COLO668 (cell line): ENCODE data around the gene SIAH1.
"Not testable (repeated sequence)": the region's sequence is repeated elsewhere in the genome, so short reads cannot be mapped to it uniquely, and the experiment has no call there.

Experiments
- DNase-seq: peaks from one replicate; lab custom pipeline; 2025; ENCODE audit not compliant: unreplicated experiment; lab: John Stamatoyannopoulos, UW

The SIAH1 gene

DNA sequence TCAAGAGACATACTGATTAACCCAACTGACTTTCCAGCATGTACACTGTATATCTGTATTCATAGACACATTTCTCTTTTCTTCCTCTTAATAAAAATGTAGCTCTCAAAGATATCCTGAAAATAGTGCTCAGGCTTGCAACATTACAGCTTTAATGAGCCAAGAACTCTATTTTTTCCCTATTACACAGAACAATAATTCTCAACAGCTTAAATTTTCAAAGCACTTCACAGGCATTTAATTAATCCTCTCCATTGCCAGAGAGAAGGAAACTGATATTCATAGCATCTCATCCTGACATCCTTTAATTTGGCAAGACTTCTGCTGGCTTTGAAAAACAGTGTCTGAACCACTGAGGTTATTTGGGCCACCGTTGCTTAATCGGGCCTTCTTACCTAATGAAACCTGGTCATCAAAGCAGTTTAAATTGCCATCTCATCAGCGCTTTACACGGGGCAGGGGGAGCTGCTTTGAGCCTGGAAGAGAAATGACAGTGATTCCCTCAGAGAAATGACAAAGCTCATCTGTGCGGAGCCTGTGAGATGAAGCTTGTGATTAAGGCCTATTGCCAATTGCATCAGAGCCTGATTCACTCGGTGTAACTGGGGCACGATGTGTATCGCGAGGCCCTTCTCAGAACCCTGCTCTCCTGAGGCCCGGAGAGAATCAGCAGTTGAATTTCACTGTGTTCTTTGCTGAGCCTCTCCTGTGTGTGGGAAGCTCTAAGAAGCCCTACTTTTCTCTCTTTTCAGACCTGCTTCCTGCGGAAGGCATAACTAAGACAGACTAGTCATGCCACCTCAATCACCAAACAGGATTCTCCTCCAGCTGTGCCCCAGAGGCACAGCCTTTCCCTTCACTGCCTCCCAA is 8.5 kb upstream of the SIAH1 start:
- DNase-seq = no peak

DNA sequence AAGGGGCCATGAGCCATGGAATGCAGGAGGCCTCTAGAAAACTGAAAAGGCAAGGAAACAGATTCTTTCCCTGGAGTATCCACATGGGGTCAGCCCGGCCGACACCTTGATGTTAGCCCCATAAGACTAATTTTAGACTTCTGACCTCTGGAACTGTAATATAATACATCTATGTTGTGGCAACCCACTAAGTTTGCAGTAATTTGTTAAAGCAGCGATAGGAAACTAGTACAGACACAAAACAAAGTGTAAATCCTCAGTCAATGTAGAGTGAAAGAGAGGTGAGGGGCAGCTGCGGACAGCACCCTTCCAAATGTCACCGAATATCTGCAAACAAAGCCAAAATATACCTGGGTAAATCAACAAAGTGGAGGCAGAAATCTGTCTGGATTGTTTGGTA is 7.2 kb upstream of the SIAH1 start:
- DNase-seq = no peak

DNA sequence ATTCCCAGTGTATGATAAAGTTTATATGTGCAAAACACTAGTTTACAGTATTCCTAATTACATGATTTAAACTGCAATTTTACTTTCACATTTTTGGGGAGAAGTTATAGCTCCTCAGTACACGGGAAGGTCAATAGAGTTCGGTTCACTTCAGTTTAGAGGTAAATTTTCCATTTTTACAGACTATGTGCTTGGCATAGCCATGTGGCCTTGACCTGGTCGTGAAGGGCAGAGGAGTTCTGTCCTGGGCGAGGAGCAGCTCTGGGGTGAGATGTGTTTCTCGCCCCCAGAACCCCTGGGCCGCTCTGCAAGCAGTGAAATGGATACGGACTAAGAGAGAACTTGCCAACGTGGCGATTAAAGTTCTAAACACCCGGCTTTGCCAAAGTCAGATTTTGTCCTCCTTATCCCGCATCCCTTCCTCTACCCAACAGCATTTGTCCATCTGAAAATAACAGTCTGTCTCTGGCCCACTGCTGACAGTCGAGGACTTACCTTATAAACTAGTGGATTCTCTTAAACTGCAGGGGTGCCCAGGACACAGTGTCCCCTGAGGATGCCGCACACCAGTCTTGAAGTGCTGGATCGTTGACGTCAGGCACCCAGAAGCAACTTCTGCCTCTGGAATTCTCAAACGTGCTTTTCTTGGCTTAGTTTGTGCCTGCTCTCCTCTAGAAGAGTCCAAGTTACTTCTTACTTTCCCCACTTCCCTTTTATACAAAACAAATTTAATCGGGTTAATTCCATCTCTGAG is 1.5 kb upstream of the SIAH1 start:
- no peak for DNase-seq

GRCh38 chr16:48384520-48385252 is 527 bp downstream of the SIAH1 start:
- peak; percentile 78 for DNase-seq

DNA sequence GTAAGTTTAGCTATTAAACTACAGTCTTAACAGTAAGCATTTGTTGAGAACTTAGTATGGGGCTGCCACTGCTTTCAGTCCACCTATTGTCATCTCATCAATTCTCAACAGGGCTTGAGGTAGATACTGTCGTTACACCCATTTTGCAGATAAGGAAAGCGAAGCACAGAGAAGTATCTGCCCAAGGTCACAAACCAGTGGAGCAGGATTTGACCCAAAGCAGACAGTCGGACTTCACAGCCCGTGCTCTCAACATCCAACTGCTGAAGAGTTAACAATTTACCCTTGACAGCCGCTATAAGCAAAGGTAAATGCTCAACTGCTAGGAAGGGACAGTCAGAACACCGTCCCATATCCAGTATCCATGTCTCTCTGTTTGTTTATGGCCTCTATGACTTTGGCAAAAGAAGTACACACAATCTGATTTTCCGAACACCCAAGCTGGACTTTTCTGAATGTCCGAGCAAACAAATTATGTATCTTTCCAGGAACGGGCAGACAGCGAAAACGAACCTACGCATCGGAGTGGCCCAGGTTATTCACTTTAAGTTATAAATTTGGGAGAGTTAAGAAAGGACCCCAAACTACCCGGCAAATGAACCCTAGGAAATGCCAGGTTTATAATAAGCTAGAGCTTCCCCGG is 1.2 kb downstream of the SIAH1 start:
- no peak for DNase-seq

DNA sequence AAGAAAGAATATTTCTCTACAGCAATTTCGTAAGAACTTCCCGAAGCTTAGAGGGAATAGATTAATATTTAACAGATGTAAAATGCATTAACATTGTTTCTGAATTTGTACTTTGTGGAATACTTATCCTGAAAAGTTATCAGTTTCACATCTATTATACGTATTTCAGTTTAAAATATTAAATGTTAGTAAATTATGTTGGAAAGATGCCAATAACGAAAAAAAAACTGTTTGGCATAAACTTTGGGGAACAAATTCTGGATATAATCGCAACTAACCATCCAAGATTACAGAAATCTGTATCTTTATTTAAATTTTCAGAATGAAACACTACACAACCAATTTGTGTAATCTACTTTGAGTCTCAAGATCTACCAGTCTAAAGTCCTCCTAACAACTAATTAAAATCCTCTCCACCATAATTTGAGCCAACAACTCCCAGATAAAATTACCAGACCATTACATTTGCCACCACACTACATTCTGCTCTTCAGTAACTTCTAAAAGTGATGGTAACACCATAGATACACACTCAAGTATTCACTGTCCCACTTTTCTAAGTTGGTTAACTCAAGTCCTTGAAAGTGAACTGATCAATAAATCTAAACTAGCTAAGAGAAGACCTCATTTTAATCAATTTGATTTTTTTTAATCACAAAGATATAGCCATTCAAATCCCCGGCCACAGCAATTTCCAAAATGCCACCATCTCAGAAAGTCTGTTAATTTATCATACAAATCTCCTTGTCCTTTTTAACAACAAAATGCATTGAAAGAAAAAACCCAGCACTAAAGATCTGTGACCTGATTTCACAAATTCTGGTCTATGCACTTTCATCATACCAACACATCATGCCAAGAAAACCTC is 2.0 kb downstream of the SIAH1 start:
- no peak for DNase-seq

- no peak for DNase-seq
Observed at GRCh38 chr16:48382131-48382530, 3.1 kb downstream of the SIAH1 start.

GRCh38 chr16:48381201-48381600 is 4.0 kb downstream of the SIAH1 start:
- DNase-seq = no peak

GRCh38 chr16:48378836-48379235 is 6.4 kb downstream of the SIAH1 start:
- DNase-seq = no peak

DNA sequence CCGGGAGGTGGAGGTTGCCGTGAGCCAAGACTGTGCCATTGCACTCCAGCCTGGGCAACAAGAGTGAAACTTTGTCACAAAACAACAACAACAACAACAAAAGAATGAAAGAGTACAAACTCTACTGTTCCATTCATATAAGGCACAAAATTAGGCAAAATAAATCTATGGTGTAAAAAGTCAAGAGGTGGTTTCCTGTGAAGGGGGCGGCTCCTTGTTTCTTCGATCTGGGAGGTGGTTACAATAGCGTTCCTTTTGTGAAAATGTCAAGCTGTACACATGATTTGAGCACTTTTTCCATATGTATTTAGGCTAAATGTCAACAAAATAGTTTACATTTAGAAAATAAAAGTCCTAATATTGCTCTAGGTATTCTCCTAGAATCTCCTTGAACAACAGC is 6.9 kb downstream of the SIAH1 start:
- no peak for DNase-seq

DNA sequence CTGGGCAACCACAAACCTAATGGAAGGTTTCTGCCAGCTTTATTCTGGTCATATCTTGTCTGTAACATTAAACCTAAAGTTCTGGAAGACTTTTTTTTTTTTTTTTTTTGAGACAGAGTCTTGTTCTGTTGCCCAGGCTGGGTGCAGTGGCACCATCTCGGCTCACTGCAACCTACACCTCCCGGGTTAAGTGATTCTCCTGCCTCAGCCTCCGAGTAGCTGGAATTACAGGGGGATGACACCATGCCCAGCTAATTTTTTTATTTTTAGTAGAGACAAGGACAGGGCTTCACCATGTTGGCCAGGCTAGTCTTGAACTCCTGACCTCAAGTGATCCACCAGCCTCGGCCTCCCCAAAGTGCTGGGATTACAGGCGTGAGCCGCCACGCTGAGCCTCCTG is 7.9 kb downstream of the SIAH1 start:
- not testable (repeated sequence) for DNase-seq

DNA sequence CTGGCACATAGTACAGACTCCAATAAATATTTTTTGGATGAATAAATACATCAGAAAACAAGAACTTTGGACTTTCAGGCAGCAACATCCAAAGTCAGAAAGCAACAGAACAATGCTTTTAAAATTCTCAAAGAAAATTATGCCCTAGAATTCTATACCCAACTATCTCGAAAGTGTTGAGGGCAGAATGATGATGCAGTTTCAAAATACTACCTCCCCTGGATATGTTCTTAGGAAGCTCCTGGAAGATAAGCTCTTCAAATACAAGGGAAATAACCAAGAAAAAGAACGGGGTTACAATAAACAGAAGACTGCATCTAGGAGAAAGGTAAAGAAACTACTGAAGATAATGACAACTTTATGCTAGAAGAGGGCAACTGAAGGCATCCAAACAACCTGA is 11.0 kb downstream of the SIAH1 start:
- DNase-seq = no peak

GRCh38 chr16:48373258-48374029 is 11.8 kb downstream of the SIAH1 start:
- DNase-seq = no peak

DNA sequence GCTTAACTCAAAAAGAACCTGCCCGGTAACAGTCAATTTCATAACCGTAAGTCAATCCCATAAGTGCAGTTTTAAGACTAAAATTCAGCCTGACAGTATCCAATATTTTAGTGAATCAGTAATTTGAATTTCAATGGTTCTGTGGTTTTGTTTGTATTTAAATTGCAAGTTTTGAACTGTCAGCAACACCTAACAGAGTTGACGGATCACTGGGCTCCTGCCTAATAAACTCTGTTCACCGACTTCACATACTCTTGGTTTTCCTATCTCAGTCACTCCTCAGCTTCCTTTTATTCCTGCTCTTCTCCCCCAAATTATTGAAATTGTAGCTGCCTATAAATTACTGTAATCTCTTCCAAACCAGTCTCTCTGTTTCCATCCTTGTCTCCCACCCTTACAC is 12.5 kb downstream of the SIAH1 start:
- DNase-seq = no peak

DNA sequence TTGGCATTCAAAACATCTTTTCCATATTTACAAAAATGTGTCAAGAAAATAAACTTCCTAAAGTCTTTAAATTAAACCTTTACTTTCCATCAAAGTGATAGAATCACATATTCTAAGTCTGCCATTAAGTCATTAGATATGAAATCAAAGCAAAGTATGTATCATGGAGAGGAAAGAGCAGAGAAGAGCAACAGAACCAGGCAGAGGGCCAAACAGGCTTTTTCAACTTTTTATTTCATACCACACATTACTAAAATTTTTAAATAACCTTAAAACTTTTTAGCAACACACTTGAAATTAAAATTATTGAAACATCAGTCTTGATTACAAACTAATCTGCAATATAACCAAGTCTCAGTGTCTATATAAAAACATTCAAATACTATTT is 13.8 kb downstream of the SIAH1 start:
- DNase-seq = no peak

- DNase-seq = not testable (repeated sequence)
Observed at GRCh38 chr16:48370668-48371392, 14.4 kb downstream of the SIAH1 start.

DNA sequence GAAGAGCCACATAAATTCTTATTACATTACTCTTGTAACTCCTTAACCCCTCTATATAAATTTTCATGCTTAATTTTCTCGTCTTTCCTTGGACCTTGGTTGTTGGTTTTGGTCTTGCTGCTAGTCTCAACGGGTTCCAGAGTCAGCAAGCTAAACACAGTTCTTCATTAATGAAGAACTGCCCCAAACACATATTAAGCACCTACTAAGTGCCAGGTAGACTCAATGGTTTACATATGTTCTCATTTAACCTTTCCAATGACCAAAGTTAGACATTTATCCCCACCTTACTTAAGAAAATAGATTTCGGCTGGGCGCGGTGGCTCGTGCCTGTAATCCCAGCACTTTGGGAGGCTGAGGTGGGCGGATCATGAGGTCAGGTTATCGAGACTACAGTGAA is 15.0 kb downstream of the SIAH1 start:
- no peak for DNase-seq

DNA sequence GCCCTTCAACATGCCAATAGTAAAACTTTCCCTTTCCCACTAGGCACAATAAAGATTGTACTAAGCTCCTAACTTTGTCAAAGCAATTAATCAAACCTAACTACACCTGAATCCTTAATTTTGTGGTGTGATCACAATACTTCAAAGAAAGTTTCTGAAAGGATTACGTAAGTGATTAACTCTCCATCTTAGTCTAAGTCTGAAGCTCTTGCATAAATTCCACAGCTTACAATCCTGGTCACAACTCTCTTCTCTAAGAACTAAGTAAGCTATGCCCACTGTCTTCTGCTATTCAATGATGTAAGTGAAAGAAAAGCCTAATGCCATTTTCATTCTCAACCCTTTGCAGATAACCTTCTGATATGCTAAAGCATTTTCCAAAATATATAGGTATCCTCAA is 15.4 kb downstream of the SIAH1 start:
- no peak for DNase-seq
